ENCODE data around the gene HHIP.
"Not testable (repeated sequence)": the region's sequence is repeated elsewhere in the genome, so short reads cannot be mapped to it uniquely, and the experiment has no call there.

Gene HHIP

GRCh38 chr4:144757969-144758368 is 112.0 kb downstream of the HHIP start:
- no peak for DNase-seq

DNA sequence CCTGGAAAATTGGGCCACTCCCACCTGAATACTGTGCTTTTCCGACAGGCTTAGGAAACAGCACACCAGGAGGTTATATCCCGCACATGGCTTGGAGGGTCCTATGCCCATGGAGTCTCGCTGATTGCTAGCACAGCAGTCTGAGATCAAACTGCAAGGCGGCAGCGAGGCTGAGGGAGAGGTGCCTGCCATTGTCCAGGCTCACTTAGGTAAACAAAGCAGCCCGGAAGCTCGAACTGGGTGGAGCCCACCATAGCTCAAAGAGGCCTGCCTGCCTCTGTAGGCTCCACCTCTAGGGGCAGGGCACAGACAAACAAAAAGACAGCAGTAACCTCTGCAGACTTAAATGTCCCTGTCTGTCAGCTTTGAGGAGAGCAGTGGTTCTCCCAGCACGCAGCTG is 122.9 kb downstream of the HHIP start:
- not testable (repeated sequence) for DNase-seq

DNA sequence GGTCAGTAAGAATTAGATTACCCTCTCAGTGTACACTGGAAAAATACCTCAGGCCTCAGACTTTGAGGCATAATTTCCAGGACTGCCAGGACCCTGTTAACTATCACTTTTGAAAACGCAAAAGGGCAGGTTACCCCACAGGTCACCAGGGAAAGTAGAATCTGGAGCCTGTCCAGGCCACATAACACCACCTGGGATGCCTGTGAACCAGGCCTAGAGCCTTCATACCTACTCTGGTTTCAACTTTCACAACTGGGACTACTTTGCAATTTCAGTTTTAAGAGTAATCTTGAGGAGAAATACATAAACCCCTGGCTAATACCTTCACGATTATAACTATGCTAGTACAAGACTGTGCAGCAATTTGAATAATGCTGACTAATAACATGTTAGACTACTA is 132.4 kb downstream of the HHIP start:
- DNase-seq: no peak

DNA sequence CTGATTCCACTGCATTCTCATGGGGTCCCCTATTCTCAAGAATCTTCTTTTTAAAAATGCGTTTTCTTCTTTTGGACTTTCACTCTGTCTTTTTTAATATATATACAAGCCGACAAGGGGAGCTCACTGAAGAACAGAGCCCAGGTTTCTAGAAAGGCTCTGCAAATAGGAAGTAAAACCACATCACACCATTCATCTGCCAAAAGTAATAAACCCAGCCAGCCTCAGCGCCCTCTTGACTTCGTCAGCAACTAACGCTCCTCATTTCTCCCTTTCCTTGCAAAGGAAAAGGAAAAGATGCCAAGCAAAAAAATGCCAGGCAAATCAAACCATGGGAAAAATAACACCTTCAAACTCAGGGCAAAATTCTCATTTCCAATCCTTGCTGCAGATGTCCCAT is 136.4 kb downstream of the HHIP start:
- DNase-seq: no peak

GRCh38 chr4:144785961-144786360 is 140.0 kb downstream of the HHIP start:
- no peak for DNase-seq

DNA sequence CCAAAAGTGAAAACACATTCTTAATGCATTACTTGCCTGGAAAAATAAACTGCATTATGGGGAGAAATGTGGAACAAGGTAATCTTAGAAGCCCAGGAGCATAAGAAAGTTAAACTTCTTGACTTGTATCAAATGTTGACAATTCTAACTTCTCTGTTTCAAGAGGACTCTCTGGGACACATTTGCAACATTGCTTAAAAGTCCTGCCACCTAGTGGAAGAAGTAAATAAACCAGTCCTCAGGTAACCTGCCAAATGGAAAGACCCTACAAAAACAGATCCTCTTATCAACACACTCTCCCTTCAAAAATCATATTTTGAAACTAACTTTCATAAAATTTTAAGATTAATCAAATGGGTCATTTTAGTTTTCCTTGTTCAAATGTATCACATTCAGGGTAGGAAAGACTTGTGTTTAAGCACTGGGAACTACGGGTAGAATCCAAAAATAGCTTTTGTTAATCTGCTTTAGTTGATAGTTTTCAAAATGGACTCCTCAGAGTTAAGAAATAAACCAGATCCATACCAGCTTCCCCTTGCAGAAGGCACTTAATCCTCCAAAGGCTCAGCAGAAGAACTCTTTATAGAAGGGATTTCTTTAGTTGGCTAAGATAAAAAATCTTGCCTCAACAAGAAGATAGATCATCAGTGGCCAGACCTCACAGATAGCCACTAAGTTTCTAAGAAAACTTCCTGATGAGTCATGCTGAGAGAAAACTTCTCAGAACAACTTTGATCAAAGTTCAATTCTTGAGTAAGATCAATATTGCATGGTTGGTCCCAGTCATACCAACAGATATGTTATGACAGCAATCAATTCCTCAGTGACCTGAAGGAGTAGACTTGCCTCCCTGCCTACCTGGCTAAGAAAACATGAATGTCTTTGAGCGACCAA is 141.7 kb downstream of the HHIP start:
- no peak for DNase-seq

GRCh38 chr4:144788469-144788868 is 142.5 kb downstream of the HHIP start:
- DNase-seq: no peak

DNA sequence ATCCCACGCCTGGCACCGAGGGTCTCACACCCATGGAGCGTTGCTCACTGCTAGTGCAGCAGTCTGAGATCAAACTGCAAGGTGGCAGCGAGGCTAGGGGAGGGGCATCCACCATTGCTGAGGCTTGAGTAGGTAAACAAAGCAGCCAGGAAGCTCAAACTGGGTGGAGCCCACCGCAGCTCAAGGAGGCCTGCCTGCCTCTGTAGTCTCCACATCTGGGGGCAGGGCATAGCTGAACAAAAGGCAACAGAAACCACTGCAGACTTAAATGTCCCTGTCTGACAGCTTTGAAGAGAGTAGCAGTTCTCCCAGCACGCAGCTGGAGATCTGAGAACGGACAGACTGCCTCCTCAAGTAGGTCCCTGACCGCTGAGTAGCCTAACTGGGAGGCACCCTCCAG is 146.0 kb downstream of the HHIP start:
- DNase-seq: not testable (repeated sequence)
